Mammary epithelial cell (primary cell): Measurements from ENCODE around the gene CDH13.

Experiments used
- CTCF ChIP-seq, 2 donors: IDR thresholded peaks in 1 of 2; conservative IDR thresholded peaks in 1 of 2; 2 replicates each; pipeline ENCODE4 v1.5.1; 2011 to 2012; ENCODE audit warnings: inconsistent platforms in 2 of 2, low read length in 2 of 2, mild to moderate bottlenecking in 2 of 2, control low read depth in 1 of 2, low read depth in 1 of 2; ENCODE audit not compliant: insufficient read depth in 1 of 2; ENCODE audit errors: extremely low read depth in 1 of 2
- EZH2 ChIP-seq: IDR thresholded peaks from 2 replicates; pipeline ENCODE4 v1.6.1; 2012; ENCODE audit warnings: low read length, inconsistent platforms, borderline replicate concordance

GRCh38 chr16:82995924-82996441, 369.2 kb downstream of the CDH13 start:
- TF ChIP-seq CTCF (conservative IDR thresholded peaks at IDR 0.05 in 1 of 2, IDR thresholded peaks at IDR 0.05 in 1 of 2; ENCODE audit: extremely low read depth in 1 of 2, insufficient read depth in 1 of 2, low read depth in 1 of 2, low read length in 2 of 2) (no peak), EZH2 (no peak)
